Stimulated activated CD8-positive, alpha-beta memory T cell treated with anti-CD3 and anti-CD28 coated beads, Interleukin-12 subunit alpha, Interleukin-12 subunit beta, amount 100 ng/mL, for 24 hours (primary cell): ENCODE data around the gene ARCN1.

Source experiments
- DNase-seq: peaks from one replicate; pipeline ENCODE4 v3.0.0-alpha.2; 2020; ENCODE audit errors: extremely low read depth

Gene ARCN1

DNA sequence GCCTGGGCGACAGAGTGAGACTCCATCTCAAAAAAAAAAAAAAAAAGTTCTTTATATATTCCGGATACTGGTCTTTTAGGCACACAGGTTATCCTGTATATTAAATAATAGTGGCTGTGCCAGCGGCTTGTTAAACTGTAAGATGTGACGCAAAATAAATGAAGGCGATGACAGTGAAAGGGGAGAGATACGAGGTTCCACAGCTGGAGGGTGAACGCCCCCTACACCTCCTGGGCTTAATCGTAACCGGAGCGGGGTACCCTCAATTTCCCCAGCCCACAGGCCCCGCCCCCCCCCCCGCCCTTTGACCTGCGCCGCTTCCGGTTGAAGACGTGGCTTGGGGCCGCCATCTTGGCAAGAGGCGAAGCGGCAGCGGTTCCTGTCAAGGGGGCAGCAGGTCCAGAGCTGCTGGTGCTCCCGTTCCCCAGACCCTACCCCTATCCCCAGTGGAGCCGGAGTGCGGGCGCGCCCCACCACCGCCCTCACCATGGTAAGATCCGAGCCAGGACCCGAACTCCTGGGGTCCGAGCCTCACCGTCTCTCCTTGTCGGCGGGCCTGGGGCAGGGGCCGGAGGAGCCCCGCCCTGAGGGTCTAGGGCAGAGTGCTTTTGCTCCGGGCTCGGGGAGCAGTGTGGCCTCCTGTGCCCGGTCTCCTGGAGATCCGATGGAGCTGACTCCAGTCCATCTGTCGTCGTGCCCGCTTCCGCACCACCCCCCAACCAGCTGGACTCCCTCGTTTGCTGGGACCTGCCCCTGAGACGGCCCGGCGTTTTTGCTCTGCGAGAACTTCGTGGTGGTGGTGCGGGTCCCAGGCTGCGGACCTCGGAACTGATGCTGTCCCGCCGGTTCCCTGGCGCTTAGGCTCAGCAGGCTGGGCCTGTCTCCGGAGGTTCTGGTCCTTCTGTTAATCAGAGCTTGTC is at the start of gene ARCN1:
Gene ARCN1, plus strand, starts transcription at position 349 of the 920 bp plus-strand sequence. Its CDS starts 139 bp downstream, at position 488.
- DNase-seq: peak; percentile 43

DNA sequence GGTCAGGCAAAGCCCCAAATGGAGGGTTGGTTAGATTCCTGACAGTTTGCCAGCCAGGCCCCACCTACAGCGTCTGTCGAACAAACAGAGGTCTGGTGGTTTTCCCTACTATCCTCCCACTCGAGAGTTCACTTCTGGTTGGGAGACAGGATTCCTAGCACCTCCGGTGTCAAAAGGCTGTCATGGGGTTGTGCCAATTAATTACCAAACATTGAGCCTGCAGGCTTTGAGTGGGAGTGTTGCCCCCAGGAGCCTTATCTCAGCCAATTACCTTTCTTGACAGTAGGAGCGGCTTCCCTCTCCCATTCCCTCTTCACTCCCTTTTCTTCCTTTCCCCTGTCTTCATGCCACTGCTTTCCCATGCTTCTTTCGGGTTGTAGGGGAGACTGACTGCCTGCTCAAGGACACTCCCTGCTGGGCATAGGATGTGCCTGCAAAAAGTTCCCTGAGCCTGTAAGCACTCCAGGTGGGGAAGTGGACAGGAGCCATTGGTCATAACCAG is 49.6 kb upstream of the ARCN1 start:
- DNase-seq: no peak

DNA sequence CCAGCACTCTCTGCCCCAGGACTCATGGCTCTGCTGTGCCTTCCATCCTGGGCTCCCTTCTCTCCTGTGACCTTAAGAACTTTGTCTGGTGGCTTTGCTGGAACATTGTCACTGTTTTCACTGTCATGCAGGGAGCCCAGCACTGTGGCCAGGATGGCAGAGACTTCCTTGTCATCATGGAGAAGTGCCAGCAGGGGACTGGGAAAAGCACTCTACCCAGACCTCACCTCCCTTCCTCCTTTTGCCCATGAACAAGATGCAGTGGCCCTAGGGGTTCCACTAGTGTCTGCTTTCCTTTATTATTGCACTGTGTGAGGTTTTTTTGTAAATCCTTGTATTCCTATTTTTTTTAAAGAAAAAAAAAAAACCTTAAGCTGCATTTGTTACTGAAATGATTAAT is 47.9 kb upstream of the ARCN1 start:
- no peak for DNase-seq

DNA sequence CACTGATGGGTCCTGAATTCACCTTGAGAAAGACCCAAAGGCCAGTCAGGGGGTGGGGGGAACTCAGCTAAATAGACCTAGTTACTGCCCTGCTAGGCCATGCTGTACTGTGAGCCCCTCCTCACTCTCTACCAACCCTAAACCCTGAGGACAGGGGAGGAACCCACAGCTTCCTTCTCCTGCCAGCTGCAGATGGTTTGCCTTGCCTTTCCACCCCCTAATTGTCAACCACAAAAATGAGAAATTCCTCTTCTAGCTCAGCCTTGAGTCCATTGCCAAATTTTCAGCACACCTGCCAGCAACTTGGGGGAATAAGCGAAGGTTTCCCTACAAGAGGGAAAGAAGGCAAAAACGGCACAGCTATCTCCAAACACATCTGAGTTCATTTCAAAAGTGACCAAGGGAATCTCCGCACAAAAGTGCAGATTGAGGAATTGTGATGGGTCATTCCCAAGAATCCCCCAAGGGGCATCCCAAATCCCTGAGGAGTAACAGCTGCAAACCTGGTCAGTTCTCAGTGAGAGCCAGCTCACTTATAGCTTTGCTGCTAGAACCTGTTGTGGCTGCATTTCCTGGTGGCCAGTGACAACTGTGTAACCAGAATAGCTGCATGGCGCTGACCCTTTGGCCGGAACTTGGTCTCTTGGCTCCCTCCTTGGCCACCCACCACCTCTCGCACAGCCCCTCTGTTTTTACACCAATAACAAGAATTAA is 47.3 kb upstream of the ARCN1 start:
- DNase-seq: no peak

DNA sequence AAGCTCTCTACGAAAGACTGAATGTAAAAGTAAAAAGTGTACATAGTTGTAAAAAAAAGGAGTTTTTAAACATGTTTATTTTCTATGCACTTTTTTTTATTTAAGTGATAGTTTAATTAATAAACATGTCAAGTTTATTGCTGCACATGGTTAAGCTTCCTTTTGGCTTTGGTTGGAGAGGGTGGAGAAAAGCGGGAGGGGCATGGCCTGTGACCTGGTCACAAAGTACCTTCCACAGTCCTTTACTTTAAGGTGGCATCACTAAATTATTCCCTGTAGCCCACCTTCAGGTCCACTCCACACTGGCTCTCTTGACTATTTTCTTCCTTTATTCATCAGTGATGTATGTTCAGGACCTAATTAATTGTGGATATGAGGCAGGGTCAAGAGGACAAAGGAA is 45.5 kb upstream of the ARCN1 start:
- DNase-seq: no peak

DNA sequence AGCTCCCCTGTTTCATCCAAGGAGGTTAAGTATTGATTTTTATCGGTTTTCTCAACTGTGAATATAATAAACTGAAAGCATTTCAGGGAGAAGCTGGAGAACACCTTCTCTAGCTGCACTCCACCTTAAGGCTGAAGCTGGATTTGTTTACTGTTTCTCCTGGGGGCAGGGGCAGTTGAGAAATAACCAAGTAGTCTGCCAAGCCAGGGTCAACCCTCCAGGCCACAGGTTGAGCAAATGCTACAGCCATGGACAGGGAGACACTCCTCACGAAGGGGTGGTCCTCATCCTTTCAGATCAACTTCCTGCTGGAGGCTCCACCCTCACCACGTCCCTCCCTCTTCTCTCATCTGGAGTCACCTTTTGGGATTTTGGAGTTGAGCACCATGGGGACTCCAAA is 45.1 kb upstream of the ARCN1 start, which contains the start of gene TTC36:
Gene TTC36, plus strand, starts transcription at position 366 of the 400 bp plus-strand sequence. Its CDS starts 21 bp downstream, at position 387.
- DNase-seq: no peak

DNA sequence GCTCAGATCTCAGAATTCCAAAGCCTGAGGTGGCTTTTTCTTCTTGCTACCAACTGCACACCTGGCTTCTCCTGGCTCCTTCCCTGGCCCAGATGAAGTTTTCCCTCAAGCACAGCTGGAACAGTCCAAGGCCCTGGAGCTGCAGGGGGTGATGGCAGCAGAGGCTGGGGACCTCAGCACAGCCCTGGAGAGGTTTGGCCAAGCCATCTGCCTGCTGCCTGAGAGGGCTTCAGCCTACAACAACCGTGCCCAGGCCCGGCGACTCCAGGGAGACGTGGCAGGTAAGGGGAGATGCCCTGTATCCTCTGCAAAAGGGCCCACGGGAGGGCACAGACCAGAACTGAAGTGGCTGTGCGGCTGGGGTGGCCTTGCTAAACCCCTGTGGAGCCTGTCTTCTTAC is 43.7 kb upstream of the ARCN1 start:
- DNase-seq: no peak

DNA sequence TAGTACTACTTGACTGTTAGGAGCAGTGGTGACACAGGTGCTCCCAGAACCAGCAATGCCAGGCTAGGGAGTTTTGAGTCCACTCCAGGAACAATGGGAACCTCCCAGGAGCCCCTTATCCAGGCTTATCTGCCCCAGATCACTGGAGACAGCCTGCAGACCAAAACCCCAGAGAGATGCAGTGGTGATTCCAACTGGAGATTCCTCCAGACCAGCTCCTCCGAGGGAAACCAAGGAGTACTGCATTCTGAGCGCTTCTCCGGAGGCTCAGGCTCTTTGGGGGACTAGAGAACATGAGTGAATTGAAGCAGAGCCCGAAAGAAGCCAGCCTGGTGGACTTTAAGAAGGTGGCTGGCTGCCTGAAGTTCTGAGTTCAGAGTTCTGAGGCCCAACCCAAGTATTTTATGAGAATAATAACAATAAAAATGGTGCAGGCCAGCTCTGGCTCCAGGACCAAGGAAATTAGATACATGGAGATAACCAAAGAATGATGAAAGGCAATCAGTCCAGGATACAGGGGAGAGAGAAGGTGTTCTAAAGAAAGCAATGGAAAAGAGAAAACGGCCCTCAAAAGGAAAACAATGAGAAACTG is 42.5 kb upstream of the ARCN1 start:
- no peak for DNase-seq

DNA sequence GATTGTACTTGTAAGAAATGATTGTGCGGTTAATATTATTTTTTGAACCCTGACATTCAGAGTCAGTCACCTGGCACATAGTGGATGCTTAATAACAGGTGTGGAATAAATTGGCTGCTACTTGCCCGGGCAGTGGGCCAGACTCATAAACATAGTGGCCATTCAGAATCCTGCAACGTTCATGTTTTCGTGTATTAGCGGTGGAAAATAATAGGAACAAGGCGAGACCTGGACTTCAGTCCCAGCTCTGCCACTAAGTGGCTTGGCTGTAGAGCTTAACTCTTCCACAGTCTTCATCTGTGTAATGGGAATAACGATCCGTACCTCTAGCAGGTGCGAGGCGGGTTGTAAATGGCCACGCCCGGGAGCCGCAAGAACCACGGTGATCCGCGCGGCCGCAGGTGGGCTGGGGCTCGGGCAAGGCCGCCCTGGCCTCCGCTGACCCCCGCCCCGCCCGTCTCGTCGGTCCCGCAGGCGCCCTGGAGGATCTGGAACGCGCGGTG is 42.0 kb upstream of the ARCN1 start:
- no peak for DNase-seq

DNA sequence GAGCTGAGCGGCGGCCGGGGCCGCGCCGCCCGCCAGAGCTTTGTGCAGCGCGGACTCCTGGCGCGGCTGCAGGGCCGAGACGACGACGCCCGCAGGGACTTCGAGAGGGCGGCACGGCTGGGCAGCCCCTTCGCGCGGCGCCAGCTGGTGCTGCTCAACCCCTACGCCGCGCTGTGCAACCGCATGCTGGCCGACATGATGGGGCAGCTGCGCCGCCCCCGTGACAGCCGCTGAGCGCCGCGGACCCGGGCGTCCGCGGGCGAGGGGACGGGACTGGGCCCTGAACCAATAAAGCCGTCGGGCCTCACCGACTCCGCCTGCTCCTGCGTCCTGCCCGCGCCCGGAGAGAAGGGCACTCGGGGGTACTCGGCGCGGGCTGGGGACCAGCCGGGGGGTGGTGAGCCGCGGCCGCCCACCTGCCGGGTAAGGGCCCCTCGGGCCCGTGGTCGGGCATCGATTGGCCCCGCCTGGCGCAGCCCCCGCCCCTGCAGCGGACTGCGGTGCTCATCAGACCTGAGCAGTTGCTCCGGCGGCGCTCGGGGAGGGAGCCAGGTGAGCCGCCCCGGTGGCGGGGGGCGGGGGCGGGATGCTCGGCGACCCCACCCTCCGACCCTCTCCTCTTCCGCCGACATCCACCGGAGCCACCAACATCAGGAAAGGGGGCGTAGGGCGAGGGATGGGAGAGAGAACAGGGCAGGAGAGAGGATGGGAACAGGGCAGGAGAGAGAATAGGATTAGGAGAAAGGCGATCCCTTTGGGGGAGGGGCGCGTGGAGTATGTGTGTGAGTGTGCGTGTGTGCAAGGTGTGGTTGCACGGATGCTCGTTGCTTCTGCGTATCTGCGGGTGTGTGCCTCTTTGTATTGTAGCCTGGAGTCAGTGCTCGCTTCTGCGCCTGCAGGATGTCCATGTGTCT is 41.3 kb upstream of the ARCN1 start, which contains the start of gene TMEM25:
Gene TMEM25, plus strand, starts transcription at position 510 of the 914 bp plus-strand sequence. CDS start 610 bp downstream, outside the sequence.
- peak; percentile 22 for DNase-seq

DNA sequence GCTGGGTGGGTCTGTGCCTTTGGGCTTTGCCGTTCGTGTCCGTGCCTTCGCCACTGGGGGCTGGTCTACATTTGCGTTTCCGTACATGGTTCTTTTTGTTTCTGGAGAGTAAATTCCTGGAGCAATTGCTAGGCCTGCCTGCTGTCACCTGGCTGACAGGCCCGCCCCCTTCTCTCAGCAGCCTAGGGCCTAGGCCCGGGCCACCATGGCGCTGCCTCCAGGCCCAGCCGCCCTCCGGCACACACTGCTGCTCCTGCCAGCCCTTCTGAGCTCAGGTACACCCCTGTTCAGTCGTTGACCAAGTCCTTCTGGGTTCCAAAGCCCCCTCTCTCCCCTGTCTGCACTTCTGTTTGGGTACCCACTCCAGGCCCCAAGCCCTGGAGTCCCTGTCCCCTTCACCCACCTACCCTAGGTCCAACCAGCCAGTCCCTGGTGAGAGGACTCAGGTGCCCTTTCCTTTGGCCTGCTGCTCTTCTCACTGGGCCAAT is 40.6 kb upstream of the ARCN1 start:
- no peak for DNase-seq

DNA sequence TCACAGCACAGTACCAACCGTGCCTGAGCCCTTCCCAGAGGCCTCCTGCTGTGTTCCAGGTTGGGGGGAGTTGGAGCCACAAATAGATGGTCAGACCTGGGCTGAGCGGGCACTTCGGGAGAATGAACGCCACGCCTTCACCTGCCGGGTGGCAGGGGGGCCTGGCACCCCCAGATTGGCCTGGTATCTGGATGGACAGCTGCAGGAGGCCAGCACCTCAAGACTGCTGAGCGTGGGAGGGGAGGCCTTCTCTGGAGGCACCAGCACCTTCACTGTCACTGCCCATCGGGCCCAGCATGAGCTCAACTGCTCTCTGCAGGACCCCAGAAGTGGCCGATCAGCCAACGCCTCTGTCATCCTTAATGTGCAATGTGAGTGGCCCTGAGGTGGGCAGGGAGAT is 40.1 kb upstream of the ARCN1 start:
- DNase-seq: no peak

DNA sequence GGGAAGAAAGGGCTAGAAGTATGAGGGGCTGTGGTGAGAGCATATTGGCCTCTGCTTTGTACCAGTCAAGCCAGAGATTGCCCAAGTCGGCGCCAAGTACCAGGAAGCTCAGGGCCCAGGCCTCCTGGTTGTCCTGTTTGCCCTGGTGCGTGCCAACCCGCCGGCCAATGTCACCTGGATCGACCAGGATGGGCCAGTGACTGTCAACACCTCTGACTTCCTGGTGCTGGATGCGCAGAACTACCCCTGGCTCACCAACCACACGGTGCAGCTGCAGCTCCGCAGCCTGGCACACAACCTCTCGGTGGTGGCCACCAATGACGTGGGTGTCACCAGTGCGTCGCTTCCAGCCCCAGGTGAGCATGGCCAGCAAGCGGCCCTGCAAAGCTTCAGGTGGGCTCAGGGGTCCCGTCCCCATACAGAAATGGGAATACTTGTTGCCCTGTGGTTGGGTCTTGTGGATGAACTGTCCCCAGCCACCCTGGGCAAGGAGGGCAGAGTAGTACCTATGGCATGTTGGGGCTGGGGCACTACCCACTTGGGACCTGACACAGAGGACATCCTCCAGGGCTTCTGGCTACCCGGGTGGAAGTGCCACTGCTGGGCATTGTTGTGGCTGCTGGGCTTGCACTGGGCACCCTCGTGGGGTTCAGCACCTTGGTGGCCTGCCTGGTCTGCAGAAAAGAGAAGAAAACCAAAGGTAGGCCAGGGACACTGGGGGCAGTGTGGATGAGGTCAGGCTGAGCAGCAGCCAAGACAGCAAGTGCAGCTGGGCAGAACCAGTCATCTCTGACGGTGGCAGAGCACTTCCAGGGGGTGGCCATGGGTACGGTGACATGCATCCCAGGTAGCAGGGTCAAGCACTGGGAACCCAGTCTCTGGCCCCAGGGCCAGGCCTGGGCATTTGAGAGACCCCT is 39.1 kb upstream of the ARCN1 start:
- DNase-seq: no peak

DNA sequence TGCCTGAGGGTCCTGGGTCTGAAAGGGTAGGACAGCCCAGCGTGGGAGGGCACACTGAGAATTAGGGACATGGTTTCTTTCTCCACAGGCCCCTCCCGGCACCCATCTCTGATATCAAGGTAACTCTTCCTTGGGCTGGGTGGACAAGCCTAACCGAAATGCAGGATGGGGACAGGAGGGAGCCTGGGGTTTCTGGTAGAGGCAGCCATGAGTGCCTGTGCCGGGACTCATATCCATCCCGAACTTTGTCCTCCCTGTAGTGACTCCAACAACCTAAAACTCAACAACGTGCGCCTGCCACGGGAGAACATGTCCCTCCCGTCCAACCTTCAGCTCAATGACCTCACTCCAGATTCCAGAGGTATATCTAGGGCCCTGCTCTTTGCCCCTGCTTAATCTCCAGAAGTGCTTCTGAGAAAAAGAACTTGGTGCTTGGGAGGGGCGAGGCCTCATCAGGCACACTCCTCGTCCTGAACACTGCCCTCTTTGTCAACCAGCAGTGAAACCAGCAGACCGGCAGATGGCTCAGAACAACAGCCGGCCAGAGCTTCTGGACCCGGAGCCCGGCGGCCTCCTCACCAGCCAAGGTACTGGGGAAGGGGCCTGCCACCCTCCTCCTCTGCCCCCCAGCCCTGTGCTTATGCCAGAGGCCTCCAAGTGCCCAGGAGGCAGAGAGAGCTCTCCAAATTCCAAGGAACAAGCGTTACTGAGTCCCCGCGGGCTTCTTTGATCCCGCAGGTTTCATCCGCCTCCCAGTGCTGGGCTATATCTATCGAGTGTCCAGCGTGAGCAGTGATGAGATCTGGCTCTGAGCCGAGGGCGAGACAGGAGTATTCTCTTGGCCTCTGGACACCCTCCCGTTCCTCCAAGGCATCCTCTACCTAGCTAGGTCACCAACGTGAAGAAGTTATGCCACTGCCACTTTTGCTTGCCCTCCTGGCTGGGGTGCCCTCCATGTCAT is 38.2 kb upstream of the ARCN1 start:
- no peak for DNase-seq

DNA sequence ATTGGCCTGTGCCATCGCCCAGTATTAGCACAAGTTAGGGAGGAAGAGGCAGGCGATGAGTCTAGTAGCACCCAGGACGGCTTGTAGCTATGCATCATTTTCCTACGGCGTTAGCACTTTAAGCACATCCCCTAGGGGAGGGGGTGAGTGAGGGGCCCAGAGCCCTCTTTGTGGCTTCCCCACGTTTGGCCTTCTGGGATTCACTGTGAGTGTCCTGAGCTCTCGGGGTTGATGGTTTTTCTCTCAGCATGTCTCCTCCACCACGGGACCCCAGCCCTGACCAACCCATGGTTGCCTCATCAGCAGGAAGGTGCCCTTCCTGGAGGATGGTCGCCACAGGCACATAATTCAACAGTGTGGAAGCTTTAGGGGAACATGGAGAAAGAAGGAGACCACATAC is 36.9 kb upstream of the ARCN1 start:
- DNase-seq: no peak

DNA sequence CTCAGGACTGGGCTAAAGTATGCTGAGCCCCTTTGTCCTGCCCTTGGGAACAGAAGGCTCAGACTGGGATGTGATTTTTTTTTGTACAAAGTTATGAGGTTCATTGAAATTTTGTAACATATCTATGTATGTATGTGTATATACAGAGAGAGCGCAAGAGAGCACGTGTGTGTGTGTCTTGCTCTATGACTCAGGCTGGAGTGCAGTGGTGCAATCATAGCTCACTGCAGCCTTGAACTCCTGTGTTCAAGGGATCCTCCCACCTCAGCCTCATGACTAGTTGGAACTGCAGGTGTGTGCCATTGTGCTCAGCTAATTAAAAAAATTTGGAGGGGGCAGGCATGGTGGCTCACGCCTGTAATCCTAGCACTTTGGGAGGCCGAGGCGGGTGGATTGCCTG is 35.5 kb upstream of the ARCN1 start:
- no peak for DNase-seq

DNA sequence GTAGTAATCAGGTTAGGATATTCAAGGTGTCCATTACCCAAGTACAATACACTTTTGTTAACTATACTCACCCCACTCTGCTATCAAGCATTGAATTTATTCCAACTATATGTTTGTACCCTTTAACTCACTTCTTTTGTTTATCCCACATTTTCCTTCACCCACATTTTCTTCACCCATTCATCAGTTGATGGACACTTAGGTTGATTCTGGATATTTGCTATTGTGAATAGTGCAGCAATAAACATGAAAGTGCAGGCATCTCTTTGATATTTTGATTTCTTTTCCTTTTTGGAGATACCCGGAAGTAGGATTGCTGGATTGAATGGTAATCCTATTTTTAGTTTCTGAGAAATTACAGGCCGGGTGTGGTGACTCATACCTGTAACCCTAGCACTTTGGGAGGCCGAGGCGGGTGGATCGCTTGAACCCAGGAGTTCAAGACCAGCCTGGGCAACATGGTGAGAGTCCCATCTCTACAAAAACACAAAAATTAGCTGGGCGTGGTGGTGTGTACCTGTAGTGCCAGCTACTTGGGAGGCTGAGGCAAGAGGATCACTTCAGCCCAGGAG is 34.7 kb upstream of the ARCN1 start:
- DNase-seq: no peak

DNA sequence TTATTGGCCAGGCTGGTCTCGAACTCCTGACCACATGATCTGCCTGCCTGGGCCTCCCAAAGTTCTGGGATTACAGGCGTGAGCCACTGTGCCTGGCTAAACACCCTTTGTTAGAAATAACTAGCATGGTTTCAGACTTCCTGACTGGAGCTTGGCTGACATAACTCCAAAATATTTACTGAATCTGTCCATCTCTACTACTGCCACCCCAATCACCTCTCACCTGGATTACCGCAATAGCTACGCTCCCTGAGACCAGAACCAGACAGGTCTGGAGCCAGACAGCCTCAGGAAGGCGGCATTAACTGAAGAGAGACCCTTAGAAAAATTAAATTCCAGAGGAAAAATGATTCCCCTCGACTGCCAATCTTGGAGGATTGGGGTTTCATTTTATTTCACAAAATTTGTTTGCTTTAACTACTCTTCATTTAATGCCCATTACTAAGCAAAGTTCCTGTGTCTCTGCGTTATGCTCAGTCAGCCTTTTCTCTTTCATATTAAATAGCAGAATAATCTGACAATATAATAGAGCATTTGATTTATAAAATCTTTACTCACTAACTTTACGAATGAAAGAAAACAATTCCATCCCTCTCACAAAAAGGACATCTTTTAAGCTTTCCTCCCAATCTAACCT is 28.1 kb upstream of the ARCN1 start:
- no peak for DNase-seq
